LNCaP clone FGC (cell line): ENCODE data around the gene DMRTA2.

ENCODE experiments used
- DNase-seq: peaks from one replicate; pipeline ENCODE4 v3.0.0-alpha.2; 2011; ENCODE audit warnings: low read depth
- H3K4me3 ChIP-seq: 2 replicates; pipeline ENCODE4 v1.5.1; 2011; ENCODE audit warnings: mild to moderate bottlenecking, low read depth, low read length, control low read depth
- CTCF ChIP-seq: IDR thresholded peaks from 2 replicates; pipeline ENCODE4 v1.5.1; 2012; ENCODE audit warnings: mild to moderate bottlenecking; ENCODE audit not compliant: control insufficient read depth, insufficient read depth; ENCODE audit errors: extremely low read depth

The DMRTA2 gene

GRCh38 chr1:50427818-50428779, 4.9 kb upstream of the DMRTA2 start:
- no peak overlapping the region for H3K4me3 ChIP-seq
- TF ChIP-seq CTCF: no peak
- no peak for DNase-seq

GRCh38 chr1:50427086-50427817, 4.0 kb upstream of the DMRTA2 start:
- no peak for TF ChIP-seq CTCF
- H3K4me3 ChIP-seq: no peak overlapping the region
- DNase-seq: no peak

GRCh38 chr1:50426702-50427085, 3.5 kb upstream of the DMRTA2 start:
- no peak for TF ChIP-seq CTCF
- no peak for DNase-seq
- no peak overlapping the region for H3K4me3 ChIP-seq

GRCh38 chr1:50426108-50426700, 3.0 kb upstream of the DMRTA2 start:
- no peak for TF ChIP-seq CTCF

GRCh38 chr1:50425376-50426107, 2.3 kb upstream of the DMRTA2 start:
- DNase-seq: no peak
- no peak overlapping the region for H3K4me3 ChIP-seq
- TF ChIP-seq CTCF: no peak

More at GRCh38 chr1:50426108-50426700, 3.0 kb upstream of the DMRTA2 start:
- no peak for DNase-seq
- no peak overlapping the region for H3K4me3 ChIP-seq

GRCh38 chr1:50424884-50425375, 1.7 kb upstream of the DMRTA2 start:
- TF ChIP-seq CTCF: no peak
- H3K4me3 ChIP-seq: no peak overlapping the region
- no peak for DNase-seq
